ENCODE results near the gene UQCRC1. TPM values are rescaled to one million over a fixed set of nuclear protein-coding genes. Genes with fewer than 3 reads are reported as not detected.
"Not testable (repeated sequence)": the region's sequence is repeated elsewhere in the genome, so short reads cannot be mapped to it uniquely, and the experiment has no call there.

The UQCRC1 gene
- total RNA-seq, 4 donors from 2014 or later: 579 to 974 (median 655) TPM

DNA sequence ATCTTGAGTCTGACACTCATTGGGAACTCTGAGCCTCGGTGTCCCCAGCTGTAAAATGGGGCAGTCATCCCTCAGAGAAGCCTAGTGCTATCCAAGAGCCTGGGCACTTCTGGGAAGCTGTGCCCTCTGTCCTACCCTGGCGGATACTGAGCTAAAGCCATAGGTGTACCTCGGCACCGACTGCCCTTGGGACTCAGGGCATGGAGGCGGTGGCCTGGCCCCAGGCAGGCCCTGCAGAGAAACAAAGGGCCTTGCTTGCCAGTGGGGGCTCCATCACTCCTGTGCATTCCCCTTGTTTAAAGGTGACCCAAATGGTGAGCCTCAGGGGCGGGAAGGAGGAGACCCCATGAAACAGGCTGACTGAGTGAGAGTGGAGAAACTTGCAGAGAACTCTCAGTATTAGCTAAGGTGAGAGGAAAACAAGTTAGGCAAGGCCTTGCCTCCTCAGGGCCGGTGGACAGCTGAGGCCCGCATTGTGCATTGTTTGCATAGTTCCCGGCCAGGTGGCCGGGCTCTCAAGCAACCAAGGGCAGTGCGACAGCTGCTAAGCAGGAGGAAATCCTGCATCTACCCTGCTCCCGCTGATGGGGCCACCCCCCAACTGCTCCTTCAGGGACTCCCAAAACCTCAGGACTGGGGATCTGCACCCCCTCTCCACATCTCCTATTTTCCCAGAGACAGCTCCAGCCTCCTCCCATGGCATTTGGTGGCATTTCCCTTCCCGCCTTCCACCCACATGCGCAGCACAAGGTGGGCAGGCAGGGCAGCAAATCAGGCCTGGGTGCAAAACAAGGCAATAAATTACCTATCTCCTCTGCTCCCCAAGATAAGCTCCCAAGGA is 57.1 kb downstream of the UQCRC1 start:
- WGBS, 2 donors (ENCODE audit: low coverage in 1 of 2): 70% methylated on average over 14 of the region's 14 CpGs; no CpG with 5 or more reads in 1 of the 2 donors
- H3K36me3 ChIP-seq: no peaks in the 10 kb centered on the region
- in situ Hi-C loops (cut with MboI; ENCODE audit: low pct_ligation_motif_present in 1 of 4, low pct_unique_long_range_greater_than_20kb in 1 of 4, low sequenced_read_pairs in 3 of 4): no loop called here
- H3K9me3 ChIP-seq: no peaks in the 10 kb centered on the region
- intact Hi-C loops (cut with DNase I; ENCODE audit: low total_unique reads): no loop called here
- no peaks in the 10 kb centered on the region for H3K27me3 ChIP-seq
- no peak overlapping the region for H3K4me3 ChIP-seq
- H3K27ac ChIP-seq: peak overlapping the region in 3 of 4 donors; percentile 28 to 67 (median 35)
- DNase-seq: no peak
- peaks cover 5 to 32% (median 15%) of the 10 kb centered on the region in 4 donors for H3K4me1 ChIP-seq
- TF ChIP-seq, protein P1, sequence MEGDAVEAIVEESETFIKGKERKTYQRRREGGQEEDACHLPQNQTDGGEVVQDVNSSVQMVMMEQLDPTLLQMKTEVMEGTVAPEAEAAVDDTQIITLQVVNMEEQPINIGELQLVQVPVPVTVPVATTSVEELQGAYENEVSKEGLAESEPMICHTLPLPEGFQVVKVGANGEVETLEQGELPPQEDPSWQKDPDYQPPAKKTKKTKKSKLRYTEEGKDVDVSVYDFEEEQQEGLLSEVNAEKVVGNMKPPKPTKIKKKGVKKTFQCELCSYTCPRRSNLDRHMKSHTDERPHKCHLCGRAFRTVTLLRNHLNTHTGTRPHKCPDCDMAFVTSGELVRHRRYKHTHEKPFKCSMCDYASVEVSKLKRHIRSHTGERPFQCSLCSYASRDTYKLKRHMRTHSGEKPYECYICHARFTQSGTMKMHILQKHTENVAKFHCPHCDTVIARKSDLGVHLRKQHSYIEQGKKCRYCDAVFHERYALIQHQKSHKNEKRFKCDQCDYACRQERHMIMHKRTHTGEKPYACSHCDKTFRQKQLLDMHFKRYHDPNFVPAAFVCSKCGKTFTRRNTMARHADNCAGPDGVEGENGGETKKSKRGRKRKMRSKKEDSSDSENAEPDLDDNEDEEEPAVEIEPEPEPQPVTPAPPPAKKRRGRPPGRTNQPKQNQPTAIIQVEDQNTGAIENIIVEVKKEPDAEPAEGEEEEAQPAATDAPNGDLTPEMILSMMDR (IDR thresholded peaks at IDR 0.05): no peak

DNA sequence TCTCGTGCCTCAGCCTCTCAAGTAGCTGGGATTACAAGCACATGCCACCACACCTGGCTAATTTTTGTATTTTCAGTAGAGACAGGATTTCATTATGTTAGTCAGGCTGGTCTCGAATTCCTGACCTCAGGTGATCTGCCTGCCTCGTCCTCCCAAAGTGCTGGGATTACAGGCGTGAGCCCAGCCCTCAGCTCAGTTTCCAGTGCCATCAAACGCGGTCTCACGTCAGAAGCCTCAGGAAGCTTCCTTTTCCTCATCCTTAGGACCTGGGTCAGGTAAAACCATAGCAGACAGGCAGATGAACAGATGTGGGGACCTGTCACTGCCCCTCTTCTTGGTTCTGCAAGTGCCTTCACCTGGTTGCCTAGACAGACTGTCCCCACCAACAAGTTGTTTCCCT is 57.8 kb downstream of the UQCRC1 start:
- DNase-seq; H3K4me3 ChIP-seq; H3K9me3 ChIP-seq; intact Hi-C loops (cut with DNase I; ENCODE audit: low total_unique reads); H3K27me3 ChIP-seq; in situ Hi-C loops (cut with MboI; ENCODE audit: low pct_ligation_motif_present in 1 of 4, low pct_unique_long_range_greater_than_20kb in 1 of 4, low sequenced_read_pairs in 3 of 4); H3K36me3 ChIP-seq: not testable (repeated sequence)
- H3K27ac ChIP-seq: peak overlapping the region in 3 of 4 donors; percentile 28 to 67 (median 35)
- 80 to 90% methylated on average over 1 to 7 of the region's 7 CpGs for WGBS, 2 donors (ENCODE audit: low coverage in 1 of 2)
- H3K4me1 ChIP-seq: peaks cover 5 to 29% (median 12%) of the 10 kb centered on the region in 4 donors

Small RNA genes lying within 50 kb of the gene (small RNA-seq; reads per million reads assigned to genes)
- gene MIR6823: 0 reads per million in 4 donors

Other genes with a start within 250 kb of the UQCRC1 start
- not detected for gene FBXW12, start 237.4 kb downstream of the UQCRC1 start, total RNA-seq
- gene PLXNB1, start 179.6 kb downstream of the UQCRC1 start, total RNA-seq: 100 to 1,000 TPM; 129 to 530 (median 245) TPM
- gene CCDC51, start 169.5 kb downstream of the UQCRC1 start, total RNA-seq: 10 to 100 TPM in 2 of 4 donors, 1 to 10 TPM in 2; 2.8 to 14.1 (median 8.2) TPM
- 100 to 1,000 TPM; 115 to 279 (median 192) TPM for gene TMA7, start 169.4 kb downstream of the UQCRC1 start, total RNA-seq
- gene ATRIP, start 162.9 kb downstream of the UQCRC1 start, total RNA-seq: 1 to 10 TPM; 1.8 to 4.4 (median 2.9) TPM
- 10 to 100 TPM; 72.9 to 89.4 (median 80.8) TPM for gene SHISA5, start 105.5 kb downstream of the UQCRC1 start, total RNA-seq
- gene PFKFB4, start 52.8 kb downstream of the UQCRC1 start, total RNA-seq: 1 to 10 TPM in 3 of 4 donors, under 1 TPM in 1; 0.37 to 7.9 (median 6.7) TPM
- gene UCN2, start 45.9 kb downstream of the UQCRC1 start, total RNA-seq: not detected
- gene COL7A1, start 14.3 kb downstream of the UQCRC1 start, total RNA-seq: 10 to 100 TPM in 2 of 4 donors, 1 to 10 TPM in 2; 4.8 to 19.1 (median 12.9) TPM
- gene TMEM89, start 12.1 kb upstream of the UQCRC1 start, total RNA-seq: 10 to 100 TPM in 1 of 4 donors, not detected in 3; 13.1 TPM
- gene SLC26A6, start 25.8 kb upstream of the UQCRC1 start, total RNA-seq: 100 to 1,000 TPM; 134 to 282 (median 193) TPM
- 10 to 100 TPM in 1 of 4 donors, 1 to 10 TPM in 3; 1.2 to 15.0 (median 3.9) TPM for gene CELSR3, start 53.2 kb upstream of the UQCRC1 start, total RNA-seq
- 10 to 100 TPM; 42.3 to 74.6 (median 49.2) TPM for gene NCKIPSD, start 76.3 kb upstream of the UQCRC1 start, total RNA-seq
- gene IP6K2, start 107.6 kb upstream of the UQCRC1 start, total RNA-seq: 100 to 1,000 TPM; 169 to 255 (median 225) TPM
- gene PRKAR2A, start 238.2 kb upstream of the UQCRC1 start, total RNA-seq: 10 to 100 TPM; 20.3 to 59.1 (median 40.8) TPM